T follicular helper cell (primary cell): Measurements from ENCODE around the gene OSCAR.

ENCODE experiments used
- DNase-seq: peaks from one replicate; pipeline ENCODE4 v3.0.0-alpha.2; 2020; ENCODE audit warnings: low read depth

OSCAR gene

DNA sequence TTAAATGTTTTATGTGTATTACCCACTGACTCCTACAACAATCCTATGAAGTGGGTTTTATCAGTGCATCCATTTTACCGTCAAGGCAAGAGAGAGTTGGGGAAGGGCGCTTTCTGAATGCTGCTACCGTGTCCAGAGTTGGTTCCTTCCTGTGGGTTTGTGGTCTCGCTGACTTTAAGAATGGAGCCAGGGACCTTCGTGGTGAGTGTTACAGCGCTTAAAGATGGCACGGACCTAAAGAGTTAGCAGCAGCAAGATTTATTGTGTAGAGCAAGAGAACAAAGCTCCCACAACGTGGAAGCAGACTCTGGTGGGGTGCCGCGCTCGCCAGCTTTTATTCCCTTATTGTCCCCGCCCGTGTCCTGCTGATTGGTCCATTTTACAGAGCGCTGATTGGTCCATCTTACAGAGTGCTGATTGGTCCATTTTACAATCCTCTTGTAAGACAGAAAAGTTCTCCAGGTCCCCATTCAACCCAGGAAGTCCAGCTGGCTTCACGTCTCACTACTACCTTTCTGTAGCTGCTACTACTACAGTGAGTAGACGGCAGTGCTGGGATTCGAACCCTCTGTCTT, 6.1 kb downstream of the OSCAR start:
- DNase-seq: no peak

DNA sequence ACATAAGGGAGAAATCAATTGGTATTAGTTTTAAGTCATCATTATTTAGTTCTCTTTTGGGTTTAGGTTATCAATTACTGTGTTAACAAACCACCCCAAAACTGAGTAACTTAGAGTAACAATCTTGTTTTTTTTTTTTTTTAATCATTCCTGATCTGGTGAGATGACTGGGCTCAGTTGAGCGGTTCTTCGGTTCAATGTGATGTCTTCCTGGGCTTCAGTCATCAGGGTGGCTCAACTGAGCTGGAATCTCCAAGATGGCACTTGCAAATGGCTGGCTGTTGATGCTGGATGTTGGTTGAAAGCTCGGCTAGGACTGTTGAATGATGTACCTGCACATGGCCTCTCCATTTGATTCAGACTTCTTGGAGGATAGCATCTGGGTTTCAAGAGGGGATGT, 16.2 kb downstream of the OSCAR start:
- no peak for DNase-seq

DNA sequence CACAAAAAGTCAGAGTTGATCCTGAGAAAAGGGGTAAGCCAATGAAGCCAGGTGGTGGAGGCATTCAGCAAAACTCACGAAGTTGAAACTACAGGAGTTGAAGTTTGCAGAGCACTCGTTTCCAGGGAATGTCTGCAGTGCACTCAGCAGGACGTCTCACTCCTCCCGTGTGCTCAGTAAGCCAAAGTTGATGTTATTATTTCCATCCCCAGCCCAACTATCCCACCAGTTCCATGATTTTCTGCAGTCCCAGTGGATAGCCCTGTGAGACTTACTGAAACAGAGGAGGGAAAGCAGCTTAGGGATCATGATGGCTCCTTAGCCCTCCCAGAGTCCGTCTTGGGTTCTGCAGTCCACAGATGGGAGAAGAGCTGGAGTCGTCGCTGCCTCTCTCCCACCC, 19.6 kb downstream of the OSCAR start, which contains the start of gene TARM1:
TARM1 (minus strand) TSS at position 334 of the 400 bp plus-strand sequence; CDS start at position 309, 25 bp downstream.
- no peak for DNase-seq

DNA sequence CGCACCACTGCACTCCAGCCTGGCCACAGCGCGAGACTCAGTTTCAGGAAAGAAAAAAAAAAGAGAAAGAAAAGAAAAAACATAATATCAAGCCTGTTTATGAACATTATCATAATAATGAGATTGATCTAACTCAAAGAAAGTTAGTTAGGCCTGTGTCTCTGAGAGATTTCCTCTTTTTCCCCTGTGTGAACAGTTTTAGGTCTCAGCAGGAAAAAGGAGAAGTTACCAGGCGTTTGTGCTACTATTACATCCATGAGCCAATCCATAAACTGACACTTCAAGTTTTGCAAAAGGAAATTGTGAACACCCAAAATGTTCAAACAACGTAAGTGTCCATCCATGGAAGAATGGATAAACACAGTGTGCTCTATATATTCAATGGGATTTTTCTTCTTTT, 23.3 kb downstream of the OSCAR start:
- DNase-seq: no peak

DNA sequence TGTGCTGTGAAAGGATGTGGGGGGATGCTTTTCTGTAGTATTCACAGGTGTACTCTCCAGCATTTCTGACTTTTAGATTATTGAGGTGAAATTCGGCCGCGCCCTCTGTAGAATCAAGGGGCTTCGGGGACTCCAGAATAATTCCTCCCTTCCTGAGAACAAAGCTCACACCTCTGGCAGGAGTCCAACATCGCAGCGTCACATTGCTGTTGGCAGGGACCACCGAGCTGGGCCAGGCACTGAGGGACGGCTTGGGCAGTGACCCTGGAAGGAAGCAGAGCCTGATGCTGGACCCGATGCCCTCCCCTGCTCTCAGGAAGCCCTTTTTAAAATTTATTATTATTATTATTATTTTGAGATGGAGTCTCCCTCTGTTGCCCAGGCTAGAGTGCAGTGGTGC, 25.8 kb downstream of the OSCAR start:
- DNase-seq: no peak

DNA sequence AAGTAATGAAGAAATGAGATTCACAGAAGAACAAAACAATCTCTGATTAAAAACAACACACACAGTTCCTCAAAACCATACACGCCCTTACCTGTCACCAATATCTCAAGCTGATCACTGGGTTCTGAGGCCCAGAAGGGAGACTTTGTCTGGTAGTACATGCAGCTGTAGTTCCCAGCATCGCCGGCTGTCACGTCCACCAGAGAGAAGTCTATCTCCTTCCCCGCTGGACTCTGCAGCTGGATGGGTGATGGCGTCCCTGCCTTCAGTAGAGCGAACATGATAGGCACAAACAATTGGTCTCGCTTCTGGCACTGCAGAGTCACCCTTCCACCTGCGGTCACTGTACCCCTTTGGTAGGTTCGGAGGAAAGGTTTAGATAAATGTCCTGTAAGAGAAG, 26.8 kb downstream of the OSCAR start:
- DNase-seq: no peak

DNA sequence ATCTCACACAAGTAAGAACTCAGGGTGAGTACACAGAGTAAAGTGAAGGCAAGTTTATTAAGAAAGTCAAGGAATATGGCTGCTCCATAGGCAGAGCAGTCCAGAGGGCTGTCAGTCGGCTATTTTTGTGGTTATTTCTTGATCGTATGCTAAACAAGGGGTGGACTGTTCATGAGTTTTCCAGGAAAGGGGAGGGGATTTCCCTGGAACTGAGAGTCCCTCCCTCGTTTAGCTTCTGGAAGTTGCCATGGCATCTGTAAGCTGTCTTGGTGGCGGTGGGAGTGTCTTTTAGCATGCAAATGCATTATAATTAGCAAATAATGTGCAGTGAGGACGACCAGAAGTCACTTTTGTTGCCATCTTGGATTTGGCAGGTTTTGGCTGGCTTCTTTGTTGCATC, 31.1 kb downstream of the OSCAR start:
- no peak for DNase-seq

DNA sequence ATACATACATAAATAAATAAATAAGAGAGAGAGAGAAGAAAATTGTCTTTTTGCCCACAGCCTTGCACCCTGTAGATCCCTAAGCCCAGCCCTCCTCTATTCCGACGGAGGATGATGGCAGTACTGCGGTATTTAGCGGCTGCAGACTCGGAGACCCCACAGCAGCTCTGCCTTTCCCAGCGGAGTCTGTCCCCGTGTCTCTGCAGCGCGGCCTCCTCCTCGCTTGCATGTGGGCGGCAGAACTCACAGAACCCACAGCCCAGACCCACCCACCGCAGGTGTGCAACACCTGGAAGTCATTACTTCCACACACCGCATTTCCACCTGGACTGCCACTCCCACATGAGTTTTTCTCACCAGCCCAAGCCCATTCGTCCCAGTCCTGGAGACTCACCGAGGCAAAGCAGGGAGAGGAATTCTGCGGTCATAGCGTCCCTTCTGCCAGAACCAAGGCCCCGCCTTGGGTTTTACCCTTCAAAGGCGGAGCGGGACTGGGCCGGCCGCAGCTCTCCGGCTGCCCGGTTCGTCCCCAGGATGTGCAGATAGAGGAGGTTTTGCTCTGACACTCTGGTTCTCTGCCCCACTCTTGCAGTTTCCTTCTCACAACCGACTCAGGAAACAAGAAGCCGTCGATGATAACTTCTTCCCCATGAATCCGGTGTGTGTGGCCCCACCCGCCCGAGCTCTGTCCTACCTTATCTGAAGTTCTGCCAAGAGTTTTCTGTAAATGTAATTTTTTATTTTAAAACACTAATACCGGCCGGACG, 37.1 kb downstream of the OSCAR start, which contains the start of gene VSTM1:
VSTM1 (minus strand) TSS at position 548 of the 767 bp plus-strand sequence; CDS start at position 428, 120 bp downstream.
- no peak for DNase-seq

DNA sequence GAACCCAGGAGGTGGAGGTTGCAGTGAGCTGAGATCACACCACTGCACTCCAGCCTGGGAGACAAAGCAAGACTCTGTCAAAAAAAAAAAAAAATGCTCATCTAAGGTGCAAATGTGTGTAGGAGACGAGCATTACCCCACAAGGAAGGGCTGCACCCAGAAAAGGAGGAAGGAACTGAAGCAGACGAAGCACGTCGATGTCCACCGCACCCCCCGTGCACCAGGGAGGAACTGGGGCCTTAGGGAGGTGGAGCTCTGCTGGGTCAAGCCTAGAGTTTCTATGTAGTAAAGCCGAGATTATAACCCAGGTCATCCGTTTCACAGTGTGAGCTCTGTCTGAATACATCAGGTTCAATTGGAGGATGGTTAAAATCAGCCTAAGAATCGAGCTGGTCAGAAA, 38.0 kb downstream of the OSCAR start:
- no peak for DNase-seq

DNA sequence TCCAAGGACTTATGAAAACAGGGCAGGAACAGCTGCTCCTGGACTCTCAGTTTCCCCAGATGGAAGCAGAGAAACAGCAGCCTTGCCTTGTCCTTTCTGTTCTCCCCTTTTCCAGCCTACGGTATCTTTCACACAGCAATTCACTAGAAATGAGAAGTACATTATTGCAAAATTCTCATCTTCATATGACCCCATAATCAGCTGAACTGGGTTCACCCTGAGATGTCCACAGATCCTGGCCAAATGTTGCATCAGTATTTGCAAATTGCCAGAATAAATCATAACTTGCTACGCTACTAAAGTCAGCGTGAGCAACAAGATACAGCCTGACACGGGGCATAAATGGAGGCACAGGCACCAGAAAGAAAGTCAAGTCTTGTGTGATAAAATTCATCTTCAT, 53.0 kb downstream of the OSCAR start:
- no peak for DNase-seq

DNA sequence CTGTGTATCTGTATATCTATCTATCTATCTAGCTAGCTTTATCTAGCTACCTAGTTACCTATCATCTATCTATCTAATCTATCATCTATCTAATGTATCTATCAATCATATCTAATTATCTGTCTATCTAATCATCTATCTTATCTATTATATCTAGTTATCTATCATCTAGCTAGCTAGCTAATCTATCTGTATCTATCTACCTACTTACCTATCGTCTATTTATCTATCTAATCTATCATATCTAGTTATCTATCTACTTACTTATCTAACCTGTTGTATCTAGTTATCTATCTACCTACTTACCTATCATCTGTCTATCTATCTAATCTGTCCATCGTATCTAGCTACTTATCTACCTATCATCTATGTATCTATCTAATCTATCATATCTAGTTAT, 54.8 kb downstream of the OSCAR start:
- DNase-seq: no peak
